GM12878 (cell line): ENCODE data around the gene ZNF385C. TPM values are rescaled to one million over a fixed set of nuclear protein-coding genes. Genes with fewer than 3 reads are reported as not detected.

Experiments used
- ATAC-seq: fragments of 200-7000 bp; cut with Tn5 transposase; 3 replicates; pipeline ENCODE4 v1.9.1; 2020; ENCODE audit warnings: mild to moderate bottlenecking, moderate library complexity
- BruUV-seq: library from RNA; stranded (reverse); fragments of 400-500 nt; replicated peaks from 2 replicates; lab custom pipeline; 2021; lab: Mats Ljungman, UMichigan
- CTCF ChIA-PET: fragments of 300-600 bp; sonication (Branson Sonifier 250); formaldehyde crosslinking; extraction: SDS; loops from one replicate; lab custom pipeline; 2021; ENCODE audit warnings: inconsistent platforms; lab: Yijun Ruan, JAX
- POLR2A ChIA-PET: fragments of 350-600 bp; formaldehyde crosslinking; extraction: SDS; loops from one replicate; lab custom pipeline; 2021; ENCODE audit warnings: inconsistent platforms; lab: Charles Lee
- RAD21 ChIA-PET: fragments of 300-600 bp; sonication (Branson Sonifier 250); formaldehyde crosslinking; loops from one replicate; lab custom pipeline; 2023; ENCODE audit warnings: antibody characterized with exemption; ENCODE audit not compliant: unreplicated experiment; lab: Charles Lee
- SMC1A ChIA-PET: fragments of 300-600 bp; sonication (Branson Sonifier 250); formaldehyde crosslinking; loops from one replicate; lab custom pipeline; 2023; ENCODE audit not compliant: unreplicated experiment, uncharacterized antibody; lab: Charles Lee
- DNase-seq: peaks from one replicate; pipeline ENCODE4 v3.0.0-alpha.2; 2011; ENCODE audit warnings: low read depth, low spot score
- FAIRE-seq: peaks from 3 replicates; lab custom pipeline; 2011; peaks lifted over from hg19 to GRCh38; lab: Jason Lieb, UNC
- H2AFZ ChIP-seq: 2 replicates; pipeline ENCODE4 v1.6.0; 2011; ENCODE audit warnings: low read depth, low read length, control low read depth; ENCODE audit not compliant: control insufficient read depth
- H3K27ac ChIP-seq: 2 replicates; pipeline ENCODE4 v1.5.1; 2011; ENCODE audit warnings: control low read depth; ENCODE audit not compliant: control insufficient read depth, insufficient read depth
- H3K27me3 ChIP-seq, 2 experiments: replicated peaks in 1 of 2; 2 replicates each; pipeline versions ENCODE4 v1.6.0 to v1.6.1; 2011; ENCODE audit warnings: low read length in 1 of 2; ENCODE audit not compliant: control insufficient read depth in 2 of 2, insufficient read depth in 2 of 2
- H3K36me3 ChIP-seq, 2 experiments: 2 replicates each; pipeline ENCODE4 v1.5.1; 2011; ENCODE audit warnings: low read length in 1 of 2; ENCODE audit not compliant: control insufficient read depth in 2 of 2, insufficient read depth in 2 of 2
- H3K4me1 ChIP-seq: 2 replicates; pipeline ENCODE4 v1.6.1; 2011; ENCODE audit warnings: mild to moderate bottlenecking, low read length, moderate library complexity, mixed read lengths; ENCODE audit not compliant: control insufficient read depth, insufficient read depth
- H3K4me2 ChIP-seq: 2 replicates; pipeline ENCODE4 v1.6.0; 2011; ENCODE audit warnings: control low read depth; ENCODE audit not compliant: control insufficient read depth, insufficient read depth
- H3K4me3 ChIP-seq: fragments of 200-600 bp; sonication (generic); 2 replicates; pipeline ENCODE4 v1.5.1; 2016
- H3K79me2 ChIP-seq: 2 replicates; pipeline ENCODE4 v1.6.0; 2011; ENCODE audit warnings: low read length; ENCODE audit not compliant: control insufficient read depth, insufficient read depth
- H3K9ac ChIP-seq: 2 replicates; pipeline ENCODE4 v1.8.0; 2011; ENCODE audit warnings: low read length, control low read depth, mixed read lengths; ENCODE audit not compliant: control insufficient read depth, insufficient read depth
- H3K9me3 ChIP-seq: replicated peaks from 3 replicates; pipeline ENCODE4 v1.5.1; 2011; ENCODE audit warnings: mild to moderate bottlenecking, low read length; ENCODE audit not compliant: control insufficient read depth, insufficient read depth
- H4K20me1 ChIP-seq: 2 replicates; pipeline ENCODE4 v1.6.0; 2011; ENCODE audit not compliant: control insufficient read depth, insufficient read depth
- CHD4 ChIP-seq: fragments of 200-600 bp; sonication (generic); IDR thresholded peaks from 2 replicates; pipeline ENCODE4 v1.6.1; 2016; ENCODE audit warnings: mild to moderate bottlenecking
- GABPA ChIP-seq: IDR thresholded peaks from 2 replicates; pipeline ENCODE4 v1.6.1; 2014; ENCODE audit warnings: antibody characterized with exemption, low read depth, mild to moderate bottlenecking, inconsistent platforms
- GATAD2B ChIP-seq: fragments of 450-650 bp; conservative IDR thresholded peaks from 2 replicates; pipeline ENCODE4 v1.6.1; 2017; ENCODE audit warnings: low read depth, mild to moderate bottlenecking, moderate library complexity
- IKZF1 ChIP-seq: fragments of 450-650 bp; conservative IDR thresholded peaks from 2 replicates; pipeline ENCODE4 v1.6.1; 2017; ENCODE audit warnings: antibody characterized with exemption, mild to moderate bottlenecking
- NFYB ChIP-seq: IDR thresholded peaks from 2 replicates; pipeline ENCODE4 v1.6.1; 2011; ENCODE audit warnings: low read depth, mild to moderate bottlenecking, low read length, improper control_type of control experiment, moderate library complexity; ENCODE audit not compliant: insufficient read depth
- POLR2AphosphoS2 ChIP-seq: IDR thresholded peaks from 2 replicates; pipeline ENCODE4 v1.6.1; 2011; ENCODE audit warnings: low read depth, mild to moderate bottlenecking, low read length, improper control_type of control experiment, moderate library complexity
- POU2F2 ChIP-seq: IDR thresholded peaks from 3 replicates; pipeline ENCODE4 v1.6.1; 2011; ENCODE audit warnings: low read depth, mild to moderate bottlenecking, low read length, borderline replicate concordance
- RAD21 ChIP-seq: IDR thresholded peaks from 2 replicates; pipeline ENCODE4 v1.6.1; 2011; ENCODE audit warnings: mild to moderate bottlenecking, low read depth, low read length, moderate library complexity; ENCODE audit not compliant: insufficient read depth
- SIX5 ChIP-seq: IDR thresholded peaks from 2 replicates; pipeline ENCODE4 v1.6.1; 2011; ENCODE audit warnings: mild to moderate bottlenecking, low read depth, low read length, moderate library complexity; ENCODE audit not compliant: severe bottlenecking
- STAT3 ChIP-seq: IDR thresholded peaks from 2 replicates; pipeline ENCODE4 v1.6.1; 2011; ENCODE audit warnings: low read depth, low read length, improper control_type of control experiment
- SUZ12 ChIP-seq: fragments of 200-600 bp; sonication (generic); IDR thresholded peaks from one replicate; pipeline ENCODE4 v1.6.1; 2018; ENCODE audit warnings: antibody characterized with exemption, mild to moderate bottlenecking; ENCODE audit not compliant: unreplicated experiment
- ZNF622 ChIP-seq: fragments of 450-650 bp; IDR thresholded peaks from 2 replicates; pipeline ENCODE4 v1.6.1; 2017; ENCODE audit warnings: mild to moderate bottlenecking, inconsistent platforms
- ZSCAN29 ChIP-seq: fragments of 450-650 bp; IDR thresholded peaks from 2 replicates; pipeline ENCODE4 v1.6.1; 2017; ENCODE audit warnings: mild to moderate bottlenecking, moderate library complexity
- whole genome bisulfite sequencing: methylation state at CpG from one replicate; pipeline ENCODE4 v1.1.6; 2016; ENCODE audit warnings: low lambda C conversion rate; ENCODE audit not compliant: insufficient replicate concordance, insufficient coverage; ENCODE audit errors: missing lambda C conversion rate; 5-methylcytosine and 5-hydroxymethylcytosine counted together
- in situ Hi-C: fragments of 300-500 bp; cut with MboI; formaldehyde crosslinking; loops from 9 replicates; pipeline ENCODE4 v1.14.3; 2018; ENCODE audit warnings: mixed read lengths
- intact Hi-C: fragments of 100-400 bp; cut with micrococcal nuclease; formaldehyde crosslinking; loops from one replicate; pipeline ENCODE4 v1.14.2; 2022; ENCODE audit not compliant: unreplicated experiment
- polyA plus RNA-seq, 11 experiments: library from polyadenylated mRNA; depleted of rRNA in 4 of 11; unstranded in 6 of 11; stranded (reverse) in 5 of 11; fragments of >200 nt; fragmentation: Nextera tagmentation in 4 of 11; fragmentation: Illumina TruSeq in 1 of 11; extraction: Ambion mirVana in 4 of 11; extraction: Trizol in 1 of 11; gene quantifications; 1 replicate in 1 of 11; 2 replicates in 10 of 11; pipeline versions ENCODE4 v1.2.1 to v1.2.3, GENCODE V29; 2011 to 2016; ENCODE audit warnings: inconsistent platforms in 2 of 11, missing spikeins in 2 of 11, low read depth in 1 of 11
- total RNA-seq, 4 experiments: library from RNA; depleted of rRNA in 3 of 4; stranded (reverse); fragments of >200 nt in 3 of 4; fragmentation: Illumina TruSeq in 1 of 4; extraction: Trizol in 1 of 4; gene quantifications; 2 replicates each; pipeline versions ENCODE4 v1.2.1 to v1.2.3, GENCODE V29; 2013 to 2021

The ZNF385C gene
- total and polyA plus RNA-seq, 10 of the 15 experiments (the other 5 are each of a cell fraction or from before 2014, with no cell fraction given): 0.06 to 0.20 (median 0.07) TPM; not detected in 5

DNA sequence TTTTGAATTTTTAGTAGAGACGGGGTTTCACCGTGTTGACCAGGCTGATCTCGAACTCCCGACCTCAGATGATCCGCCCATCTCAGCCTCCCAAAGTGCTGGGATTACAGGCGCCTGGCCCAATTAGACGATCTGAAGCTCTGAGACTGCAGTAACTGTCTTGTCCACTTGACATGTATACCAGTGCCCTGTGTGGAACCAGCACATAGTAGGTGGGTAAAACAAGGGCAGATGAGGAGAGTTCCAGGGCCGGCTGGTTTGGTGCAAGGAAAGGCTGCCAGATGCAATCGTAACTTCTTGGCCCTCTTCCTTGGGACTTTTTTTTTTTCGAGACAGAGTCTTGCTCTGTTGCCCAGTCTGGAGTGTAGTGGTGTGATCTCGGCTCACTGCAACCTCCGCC is 50.9 kb downstream of the ZNF385C start:
- no peaks in the 10 kb centered on the region for H3K4me1 ChIP-seq
- no peak overlapping the region for H3K4me2 ChIP-seq
- no peaks in the 10 kb centered on the region for H3K9me3 ChIP-seq
- 49% methylated on average over 12 of the region's 12 CpGs for WGBS
- no peak overlapping the region for H3K4me3 ChIP-seq
- FAIRE-seq (no peak), DNase-seq (no peak), ATAC-seq (no peak)
- TF ChIP-seq GABPA (no peak), ZSCAN29 (no peak), STAT3 (no peak), IKZF1 (no peak), ZNF622 (no peak), RAD21 (no peak)
- no peaks in the 10 kb centered on the region for H4K20me1 ChIP-seq
- no peaks in the 10 kb centered on the region for H3K36me3 ChIP-seq
- ChIA-PET RAD21 (no interaction called here), SMC1A (no interaction called here), POLR2A (no interaction called here), CTCF (no interaction called here)
- intact Hi-C loops (no loop called here), in situ Hi-C loops (no loop called here)
- peaks cover 3 to 4% of the 10 kb centered on the region in 2 experiments for H3K27me3 ChIP-seq
- no TSS peak for BruUV-seq
- H3K79me2 ChIP-seq: no peaks in the 10 kb centered on the region
- no peak overlapping the region for H2AFZ ChIP-seq
- no peak overlapping the region for H3K9ac ChIP-seq
- H3K27ac ChIP-seq: no peak overlapping the region

GRCh38 chr17:42045719-42046118 is 52.6 kb downstream of the ZNF385C start:
- ATAC-seq (no peak), FAIRE-seq (no peak), DNase-seq (no peak)
- in situ Hi-C loops (no loop called here), intact Hi-C loops (no loop called here)
- Histone ChIP-seq H2AFZ (no peak overlapping the region), H3K4me1 (no peaks in the 10 kb centered on the region), H3K4me3 (no peak overlapping the region), H3K9ac (no peak overlapping the region), H3K27ac (no peak overlapping the region), H3K4me2 (no peak overlapping the region), H4K20me1 (no peaks in the 10 kb centered on the region), H3K36me3 (no peaks in the 10 kb centered on the region), H3K79me2 (no peaks in the 10 kb centered on the region), H3K27me3 (peaks cover 0 to 3% of the 10 kb centered on the region in 2 experiments; a peak in 2 of 4 replicates), H3K9me3 (no peaks in the 10 kb centered on the region)
- ChIA-PET POLR2A (no interaction called here), SMC1A (interaction anchor here (1.7 kb wide), 1 partner anchor 10 kb away, joined by 4 read pairs; no protein-coding TSS in a partner anchor), CTCF (interaction anchor here (0.6 to 1.6 kb wide), 4 partner anchors 20 to 277 kb away, joined by 3 to 5 read pairs (median 4); no protein-coding TSS in a partner anchor), RAD21 (no interaction called here)
- WGBS: 25% methylated on average over 1 of the region's 1 CpG
- no TSS peak for BruUV-seq
- TF ChIP-seq NFYB (no peak), POLR2AphosphoS2 (no peak), POU2F2 (no peak), SUZ12 (no peak), SIX5 (no peak), GATAD2B (no peak), CHD4 (no peak)
